Effector CD8-positive, alpha-beta T cell (primary cell): Measurements from ENCODE around the gene NR1I2.

Experiments used
- DNase-seq: peaks from one replicate; lab custom pipeline; 2025; lab: John Stamatoyannopoulos, UW
- total RNA-seq, 4 experiments: gene quantifications; one replicate each; lab custom pipeline; 2026; lab: John Stamatoyannopoulos, UW

The NR1I2 gene
- total RNA-seq: 0 to 0.88 (median 0.61) reads per million in 4 experiments

DNA sequence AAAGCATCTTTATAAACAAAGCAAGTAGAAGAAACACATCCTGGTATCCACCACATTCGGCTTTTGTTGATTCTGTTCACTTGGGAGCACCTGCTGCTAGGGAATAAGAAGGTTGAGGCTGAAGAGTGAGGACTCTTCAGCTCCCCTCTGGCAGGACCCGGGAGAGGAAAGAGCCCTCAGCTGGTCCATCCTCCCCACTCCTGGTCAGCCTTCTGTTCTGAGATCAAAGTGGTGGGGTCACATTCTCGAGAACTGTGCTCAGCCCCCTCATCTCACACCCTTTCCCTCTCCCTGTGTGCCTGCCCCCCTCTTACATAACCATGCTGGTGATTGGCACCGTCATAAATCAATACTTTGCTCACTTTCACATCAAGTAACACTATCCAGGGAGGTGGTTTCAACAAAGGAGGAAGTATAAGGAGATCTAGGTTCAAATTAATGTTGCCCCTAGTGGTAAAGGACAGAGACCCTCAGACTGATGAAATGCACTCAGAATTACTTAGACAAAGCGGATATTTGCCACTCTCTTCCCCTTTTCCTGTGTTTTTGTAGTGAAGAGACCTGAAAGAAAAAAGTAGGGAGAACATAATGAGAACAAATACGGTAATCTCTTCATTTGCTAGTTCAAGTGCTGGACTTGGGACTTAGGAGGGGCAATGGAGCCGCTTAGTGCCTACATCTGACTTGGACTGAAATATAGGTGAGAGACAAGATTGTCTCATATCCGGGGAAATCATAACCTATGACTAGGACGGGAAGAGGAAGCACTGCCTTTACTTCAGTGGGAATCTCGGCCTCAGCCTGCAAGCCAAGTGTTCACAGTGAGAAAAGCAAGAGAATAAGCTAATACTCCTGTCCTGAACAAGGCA lies at the start of gene NR1I2:
TSS of gene NR1I2 (plus strand) at position 772 of the 869 bp plus-strand sequence.
- no peak for DNase-seq

- DNase-seq: no peak
Observed at GRCh38 chr3:119733812-119734211, 48.1 kb upstream of the NR1I2 start.

DNA sequence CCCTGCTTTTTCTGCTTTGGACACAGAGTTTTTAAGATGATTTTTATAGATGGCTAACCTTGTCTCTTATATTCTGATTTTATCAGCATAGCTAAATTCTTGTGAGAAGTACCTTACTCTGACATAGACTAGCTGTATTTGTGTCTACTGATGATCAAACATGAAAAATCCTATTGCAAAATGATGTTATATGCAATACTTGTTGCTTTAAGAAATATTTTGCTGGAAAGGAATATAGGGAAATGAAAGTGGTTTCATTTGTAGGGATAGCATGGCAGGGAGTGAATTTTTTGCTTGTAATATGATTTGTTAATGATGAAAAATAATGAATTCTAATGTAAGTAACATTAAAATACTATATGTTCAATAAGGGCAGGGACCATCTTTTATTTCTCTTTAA lies 43.2 kb upstream of the NR1I2 start:
- no peak for DNase-seq

DNA sequence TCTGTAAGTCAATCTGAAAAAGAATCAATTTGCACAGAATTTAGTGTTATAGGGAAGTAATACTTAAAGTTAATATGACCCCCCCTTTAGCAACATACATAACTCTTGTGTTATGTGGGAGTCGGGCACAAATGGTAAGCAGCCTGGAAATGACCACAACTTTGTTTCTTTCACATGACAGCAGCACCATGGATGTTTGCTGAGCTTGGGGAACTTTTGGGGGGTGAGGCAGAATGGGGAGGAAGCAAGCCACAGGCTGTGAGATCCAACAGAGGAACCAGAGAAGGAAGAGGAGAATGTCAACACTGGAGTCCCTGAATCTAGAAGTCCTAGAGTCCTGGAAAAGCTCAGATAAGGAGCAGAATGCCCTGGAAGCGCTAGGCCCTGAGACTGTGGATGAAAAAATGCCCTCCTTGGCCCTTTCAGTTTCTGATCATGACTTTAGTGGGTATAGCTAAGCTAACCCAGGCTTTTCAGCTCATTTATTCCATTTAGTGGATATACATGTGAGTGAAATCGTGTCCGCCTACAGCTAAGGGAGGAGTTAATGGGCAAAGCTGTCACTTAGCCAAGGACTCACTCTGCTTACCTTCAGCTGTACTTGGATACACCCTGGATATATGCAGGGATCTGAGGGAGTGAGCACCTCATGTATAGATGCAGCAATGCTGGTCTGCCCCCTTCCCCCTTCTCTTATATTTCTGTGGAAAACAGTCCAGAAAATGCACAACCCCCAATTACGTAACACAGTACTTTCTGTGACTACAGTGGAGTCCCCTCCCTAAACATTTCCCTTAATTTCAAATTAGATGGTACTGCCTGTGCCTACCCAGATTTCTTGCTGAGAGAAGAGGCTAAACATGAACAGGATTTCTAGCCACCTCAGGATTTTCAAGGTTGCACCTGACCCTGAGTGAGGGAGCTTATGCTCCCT lies 40.0 kb upstream of the NR1I2 start:
- no peak for DNase-seq

GRCh38 chr3:119743921-119744320 lies 38.0 kb upstream of the NR1I2 start:
- no peak for DNase-seq

- DNase-seq: no peak
Observed at GRCh38 chr3:119745942-119746341, 36.0 kb upstream of the NR1I2 start.

GRCh38 chr3:119746423-119746822 lies 35.5 kb upstream of the NR1I2 start:
- no peak for DNase-seq

GRCh38 chr3:119747357-119747756 lies 34.5 kb upstream of the NR1I2 start:
- DNase-seq: no peak

DNA sequence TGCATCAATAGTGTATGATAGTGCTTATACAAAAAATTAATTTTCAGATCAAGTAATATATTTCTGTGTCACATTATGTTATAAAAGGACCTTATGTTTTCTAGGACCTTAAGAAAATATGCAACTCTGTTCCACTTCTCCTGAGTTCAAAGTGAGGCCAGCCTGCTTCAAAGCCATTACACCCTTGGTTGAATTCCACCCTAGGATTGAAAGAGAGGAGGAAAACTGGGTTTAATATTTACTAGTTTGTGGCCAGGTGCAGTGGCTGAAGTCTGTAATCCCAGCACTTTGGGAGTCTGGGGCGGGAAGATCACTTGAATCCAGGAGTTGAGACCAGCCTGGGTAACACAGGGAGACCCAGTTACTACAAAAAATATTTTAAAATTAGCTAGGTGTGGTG lies 32.9 kb upstream of the NR1I2 start:
- no peak for DNase-seq

GRCh38 chr3:119751423-119751822 lies 30.5 kb upstream of the NR1I2 start:
- no peak for DNase-seq

DNA sequence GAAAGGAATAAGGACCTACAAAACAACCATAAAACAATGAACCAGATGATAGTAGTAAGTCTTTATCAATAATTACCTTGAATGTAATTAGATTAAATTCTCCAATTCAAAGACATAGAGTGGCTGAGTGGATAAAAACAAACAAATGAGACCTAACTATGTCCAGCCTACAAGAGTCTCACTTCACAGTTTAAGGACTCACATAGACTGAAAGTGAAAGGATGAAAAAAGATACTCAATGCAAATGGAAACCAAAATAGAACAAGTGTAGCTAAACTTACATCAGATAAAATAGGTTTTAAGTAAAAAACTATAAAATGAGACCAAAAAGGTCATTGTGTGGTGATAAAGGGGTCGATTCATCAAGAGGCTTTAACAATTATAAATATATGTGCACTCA lies 21.9 kb upstream of the NR1I2 start:
- DNase-seq: no peak

- DNase-seq: no peak
Observed at GRCh38 chr3:119762876-119763275, 19.0 kb upstream of the NR1I2 start.

DNA sequence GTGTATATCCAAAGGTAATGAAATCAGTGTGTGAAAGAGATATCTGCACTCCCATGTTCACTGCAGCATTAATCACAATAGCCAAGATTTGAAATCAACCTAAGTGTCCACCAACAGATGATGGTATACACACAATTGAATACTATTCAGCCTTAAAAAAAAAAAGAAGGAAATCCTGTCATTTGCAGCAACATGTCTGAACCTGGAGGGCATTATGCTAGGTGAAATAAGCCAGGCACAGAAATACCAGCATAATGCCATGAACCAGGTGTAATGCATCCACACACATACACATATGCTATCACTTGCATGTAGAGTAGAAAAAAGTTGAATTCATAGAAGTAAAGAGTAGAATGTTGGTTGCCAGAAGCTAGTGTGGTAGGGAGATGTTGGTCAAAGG lies 18.4 kb upstream of the NR1I2 start:
- no peak for DNase-seq

GRCh38 chr3:119765239-119765638 lies 16.7 kb upstream of the NR1I2 start:
- no peak for DNase-seq

DNA sequence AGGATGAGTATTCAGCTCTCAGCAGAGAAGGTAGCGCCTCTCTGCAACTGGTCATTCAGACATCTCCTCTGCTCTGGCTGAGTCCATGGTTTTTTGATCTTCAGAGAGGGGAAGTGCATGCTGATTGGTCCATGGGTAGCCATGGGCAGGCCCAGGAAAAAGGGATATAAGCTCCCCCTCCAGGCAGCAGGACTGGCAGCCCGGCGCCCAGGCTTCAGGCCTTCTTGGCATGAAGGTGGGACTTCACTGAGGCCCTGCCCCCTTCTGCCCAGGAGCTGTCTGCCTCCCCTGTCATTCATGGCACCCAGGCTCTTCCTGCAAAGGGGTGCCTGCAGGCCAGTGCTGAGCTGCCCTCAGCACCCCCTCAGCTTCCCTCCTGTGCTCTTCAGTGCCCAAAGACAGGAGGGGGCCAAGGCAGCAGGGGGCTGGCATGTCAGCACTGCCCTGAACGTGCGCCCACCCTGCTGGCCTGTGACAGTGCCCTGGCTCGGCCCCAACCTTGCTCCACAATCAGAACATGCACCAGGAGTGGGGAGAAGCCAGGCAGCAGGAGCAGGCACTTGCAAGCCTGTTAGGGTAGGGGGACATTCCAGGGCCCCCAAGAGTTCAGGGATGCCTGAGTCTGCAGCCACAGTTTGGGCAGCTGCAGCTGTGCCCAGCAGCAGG lies 13.8 kb upstream of the NR1I2 start:
- no peak for DNase-seq

DNA sequence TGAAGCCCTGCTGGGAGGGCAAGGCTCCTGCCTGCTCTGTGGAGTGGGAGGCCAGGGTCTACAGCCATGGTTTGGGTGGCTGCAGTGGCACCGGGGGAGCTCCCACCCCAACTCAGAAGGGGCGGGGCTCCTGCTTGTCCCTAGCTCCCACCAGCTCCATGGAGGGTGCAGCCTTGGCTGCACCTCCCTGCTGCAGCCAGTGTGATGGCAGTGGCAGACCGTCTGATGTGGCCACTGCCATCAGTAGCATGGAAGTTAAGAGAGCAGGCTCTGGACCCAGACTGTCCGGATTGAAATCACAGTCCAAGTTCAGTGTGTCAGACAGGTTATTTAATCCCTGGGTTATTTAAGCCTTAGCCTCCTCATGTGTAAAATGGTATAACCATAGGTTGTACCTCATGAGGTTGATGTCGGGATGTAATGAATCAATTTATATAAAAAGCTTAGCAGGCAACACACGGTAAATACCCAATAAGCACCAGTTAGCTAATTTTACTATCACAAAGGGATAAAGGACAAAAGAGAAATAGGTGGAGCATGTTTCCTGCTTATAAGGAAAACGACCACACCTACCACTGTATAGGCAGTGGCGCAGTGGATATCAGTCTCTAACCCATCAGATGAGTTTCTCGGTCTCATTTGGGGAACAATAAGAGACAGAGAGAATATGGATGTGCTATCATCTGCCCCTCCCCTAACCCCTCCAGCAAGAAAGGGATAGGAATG lies 13.1 kb upstream of the NR1I2 start:
- DNase-seq: no peak

- DNase-seq: no peak
Observed at GRCh38 chr3:119769394-119770149, 12.3 kb upstream of the NR1I2 start.

- no peak for DNase-seq
Observed at GRCh38 chr3:119774444-119774843, 7.5 kb upstream of the NR1I2 start.

GRCh38 chr3:119776304-119776703 lies 5.6 kb upstream of the NR1I2 start:
- DNase-seq: no peak

DNA sequence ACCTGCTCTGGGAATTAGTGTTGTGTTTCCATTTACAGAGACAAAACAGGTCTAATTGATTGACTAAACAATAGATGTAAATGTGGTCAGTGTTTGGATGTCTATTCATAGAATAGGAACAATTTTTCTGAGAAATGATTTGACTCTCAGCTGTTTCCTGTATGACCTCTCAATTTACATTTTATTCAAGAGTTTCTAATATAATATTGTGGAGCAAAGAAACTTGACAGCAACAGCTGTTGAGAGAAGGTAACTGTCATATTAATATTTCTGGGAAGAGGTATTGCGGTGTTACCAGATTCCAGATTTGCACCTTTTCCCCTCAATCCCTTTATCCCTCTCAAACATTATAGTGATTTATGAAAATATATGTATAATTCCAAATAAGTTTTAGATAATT lies 3.7 kb upstream of the NR1I2 start:
- DNase-seq: no peak

DNA sequence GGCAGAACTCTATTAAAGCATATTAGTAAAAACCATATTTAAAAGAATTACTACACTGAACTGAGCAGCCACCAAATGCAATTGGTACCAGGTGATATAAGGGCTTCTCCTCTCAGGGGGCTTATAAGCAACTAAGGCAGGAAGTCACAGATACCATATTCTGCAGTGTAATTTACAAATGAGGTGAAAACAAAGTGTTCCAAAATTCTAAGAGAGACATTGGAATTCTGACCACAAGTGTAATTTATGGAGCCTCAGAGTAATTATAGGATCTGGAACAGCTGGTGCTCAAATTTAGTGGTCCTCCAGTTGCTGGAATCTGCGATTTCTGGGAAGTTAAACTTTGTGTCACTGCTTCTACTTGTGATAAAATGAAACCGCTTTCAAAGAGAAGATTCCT lies 3.1 kb upstream of the NR1I2 start:
- no peak for DNase-seq
